Adrenal gland (tissue), 12 donors: ENCODE measurements around the gene GABBR1. TPM values are rescaled to one million over a fixed set of nuclear protein-coding genes. Genes with fewer than 3 reads are reported as not detected.

Source experiments
- DNase-seq, 7 donors: peaks; one replicate each; pipeline ENCODE4 v3.0.0-alpha.2; 2019 to 2020
- H3K27ac ChIP-seq, 5 donors: fragments of 200-600 bp; sonication (generic) in 4 of 5; 1 replicate in 3 of 5; 2 replicates in 2 of 5; pipeline versions ENCODE4 v1.5.1 to v1.8.0; 2016 to 2020; ENCODE audit warnings: mild to moderate bottlenecking in 1 of 5
- H3K27me3 ChIP-seq: fragments of 200-600 bp; 2 replicates; pipeline ENCODE4 v1.8.0; 2021
- H3K36me3 ChIP-seq, 2 donors: fragments of 200-600 bp; replicated peaks in 1 of 2; 1 replicate in 1 of 2; 2 replicates in 1 of 2; pipeline versions ENCODE4 v1.5.1 to v1.8.0; 2018 to 2022
- H3K4me1 ChIP-seq, 2 donors: fragments of 200-600 bp; replicated peaks in 1 of 2; 1 replicate in 1 of 2; 2 replicates in 1 of 2; pipeline versions ENCODE4 v1.5.1 to v1.8.0; 2018 to 2021
- H3K4me3 ChIP-seq, 4 donors: fragments of 200-600 bp; sonication (generic) in 3 of 4; one replicate each; pipeline ENCODE4 v1.5.1; 2016 to 2018
- H3K9me3 ChIP-seq, 3 donors: fragments of 200-600 bp; sonication (generic) in 1 of 3; replicated peaks in 1 of 3; 1 replicate in 2 of 3; 2 replicates in 1 of 3; pipeline versions ENCODE4 v1.5.1 to v1.8.0; 2016 to 2021
- CTCF ChIP-seq, 6 experiments: fragments of 450-650 bp in 4 of 6; fragments of 200-600 bp in 2 of 6; sonication (generic) in 1 of 6; IDR thresholded peaks; 1 replicate in 5 of 6; 2 replicates in 1 of 6; pipeline versions ENCODE4 v1.5.1 to v1.8.0; 2016 to 2021; ENCODE audit warnings: antibody characterized with exemption in 6 of 6, mild to moderate bottlenecking in 2 of 6, moderate library complexity in 1 of 6
- POLR2A ChIP-seq, 2 donors: fragments of 450-650 bp; IDR thresholded peaks; one replicate each; pipeline ENCODE4 v1.6.1; 2017; ENCODE audit warnings: antibody characterized with exemption in 2 of 2, mild to moderate bottlenecking in 2 of 2, moderate library complexity in 1 of 2
- WGBS, 4 donors: extraction: QIAGEN DNeasy Blood & Tissue Kit in 2 of 4; methylation state at CpG; one replicate each; pipeline versions ENCODE4 v1.1.5 to v1.1.7; 2013 to 2017; 5-methylcytosine and 5-hydroxymethylcytosine counted together
- intact Hi-C, 2 donors: fragments of 100-400 bp; cut with DNase I; formaldehyde crosslinking; loops; one replicate each; pipeline versions ENCODE4 v1.14.1 to v1.15.0; 2022 to 2023
- polyA plus RNA-seq, 3 donors: library from polyadenylated mRNA; stranded (reverse); fragments of 200-250 nt in 2 of 3; fragments of 350-450 nt in 1 of 3; fragmentation: Illumina TruSeq in 1 of 3; extraction: RNeasy Lipid Tissue Mini Kit (QIAGEN cat#74804) in 1 of 3; gene quantifications; one replicate each; pipeline ENCODE4 v1.2.3, GENCODE V29; 2013 to 2014
- total RNA-seq, 9 donors: library from RNA; depleted of rRNA in 4 of 9; stranded (reverse); fragments of >200 nt in 4 of 9; fragments of 120-200 nt in 1 of 9; fragmentation: NEBNext Ultra II Directional in 1 of 9; extraction: Animal tissue kit (Norgen Biotek cat#: 25700) in 1 of 9; gene quantifications; one replicate each; pipeline versions ENCODE4 v1.1.0 to v1.2.4, GENCODE V29; 2013 to 2023
- donor health status: healthy with polysubstance abuse.
- donor health status: Bipolar disorder and iron deficiency.
- donor health status: DM: yes; HTN: yes; CAD: no.
- donor health status: DM: no; HTN: no; CAD: no.
- donor health status: DM: no; HTN: no; CAD: no.
- donor health status: DM: yes; HTN: yes; CAD: no.

GABBR1 gene
- total and polyA plus RNA-seq, 12 donors, result 6.9 to 68.9 (median 18.1) TPM

GRCh38 chr6:29530671-29531310 lies 102.2 kb downstream of the GABBR1 start:
- no peaks in the 10 kb centered on the region for H3K4me1 ChIP-seq
- no peaks in the 10 kb centered on the region for H3K36me3 ChIP-seq
- H3K4me3 ChIP-seq, result no peak overlapping the region
- H3K27me3 ChIP-seq, result no peaks in the 10 kb centered on the region
- TF ChIP-seq CTCF (IDR thresholded peaks at IDR 0.05) (no peak), POLR2A (IDR thresholded peaks at IDR 0.05) (no peak)
- no peak for DNase-seq
- intact Hi-C loops, result no loop called here
- H3K9me3 ChIP-seq, result no peaks in the 10 kb centered on the region
- H3K27ac ChIP-seq, result no peak overlapping the region
- WGBS, 4 donors, result 90 to 100% (median 91%) methylated on average over 2 of the region's 2 CpGs; no CpG with 5 or more reads in 1 of the 4 donors

GRCh38 chr6:29529956-29530355 lies 103.0 kb downstream of the GABBR1 start:
- no peak for DNase-seq
- Histone ChIP-seq H3K27me3 (no peaks in the 10 kb centered on the region), H3K27ac (no peak overlapping the region), H3K9me3 (no peaks in the 10 kb centered on the region), H3K4me1 (no peaks in the 10 kb centered on the region), H3K36me3 (no peaks in the 10 kb centered on the region), H3K4me3 (no peak overlapping the region)
- no peak for TF ChIP-seq POLR2A (IDR thresholded peaks at IDR 0.05)
- TF ChIP-seq CTCF (IDR thresholded peaks at IDR 0.05), result no peak
- 92 to 100% (median 94%) methylated on average over 1 to 3 of the region's 3 CpGs for WGBS, 4 donors
- intact Hi-C loops, result no loop called here

- Histone ChIP-seq H3K9me3 (no peaks in the 10 kb centered on the region), H3K4me1 (no peaks in the 10 kb centered on the region), H3K4me3 (no peak overlapping the region), H3K36me3 (no peaks in the 10 kb centered on the region), H3K27ac (no peak overlapping the region), H3K27me3 (no peaks in the 10 kb centered on the region)
- 80 to 100% (median 86%) methylated on average over 1 to 2 of the region's 2 CpGs for WGBS, 4 donors
- TF ChIP-seq POLR2A (IDR thresholded peaks at IDR 0.05) (no peak), CTCF (IDR thresholded peaks at IDR 0.05) (no peak)
- intact Hi-C loops, result no loop called here
- DNase-seq, result no peak
Observed at GRCh38 chr6:29528988-29529560, 103.9 kb downstream of the GABBR1 start.

GRCh38 chr6:29528300-29528931 lies 104.6 kb downstream of the GABBR1 start:
- no peak for DNase-seq
- Histone ChIP-seq H3K4me1 (no peaks in the 10 kb centered on the region), H3K27me3 (no peaks in the 10 kb centered on the region), H3K36me3 (no peaks in the 10 kb centered on the region), H3K27ac (no peak overlapping the region), H3K9me3 (no peaks in the 10 kb centered on the region), H3K4me3 (no peak overlapping the region)
- intact Hi-C loops, result no loop called here
- no peak for TF ChIP-seq POLR2A (IDR thresholded peaks at IDR 0.05)
- no peak for TF ChIP-seq CTCF (IDR thresholded peaks at IDR 0.05)
- WGBS, 4 donors, result 80 to 96% (median 85%) methylated on average over 3 to 5 of the region's 5 CpGs
